Endothelial cell of umbilical vein (primary cell): Measurements from ENCODE around the gene ATP1B4. TPM values are rescaled to one million over a fixed set of nuclear protein-coding genes. Genes with fewer than 3 reads are reported as not detected.

Experiments used
- BruUV-seq: library from RNA; stranded (reverse); fragments of 400-500 nt; replicated peaks from 2 replicates; lab custom pipeline; 2021; lab: Mats Ljungman, UMichigan
- CTCF ChIA-PET: fragments of 300-600, 350-600 bp; sonication (Branson Sonifier 250); formaldehyde crosslinking; loops from one replicate; lab custom pipeline; 2021; ENCODE audit warnings: antibody characterized with exemption, inconsistent platforms; lab: Charles Lee
- POLR2A ChIA-PET: fragments of 300-600, 350-600 bp; sonication (Branson Sonifier 250); formaldehyde crosslinking; loops from one replicate; lab custom pipeline; 2021; ENCODE audit warnings: antibody characterized with exemption, inconsistent platforms; lab: Charles Lee
- DNase-seq: peaks from one replicate; pipeline ENCODE4 v3.0.0-alpha.2; 2011; ENCODE audit warnings: low read depth, low spot score
- FAIRE-seq: peaks from 2 replicates; lab custom pipeline; 2011; peaks lifted over from hg19 to GRCh38; lab: Jason Lieb, UNC
- H2AFZ ChIP-seq: 2 replicates; pipeline ENCODE4 v1.6.0; 2012; ENCODE audit warnings: low read depth, low read length, control low read depth, inconsistent platforms
- H3K27ac ChIP-seq: 2 replicates; pipeline ENCODE4 v1.5.1; 2011; ENCODE audit warnings: low read depth, mild to moderate bottlenecking, control low read depth, low read length, moderate library complexity; ENCODE audit not compliant: insufficient read depth
- H3K27me3 ChIP-seq, 2 experiments: 2 replicates each; pipeline versions ENCODE4 v1.6.0 to v1.6.1; 2011; ENCODE audit warnings: low read length in 2 of 2, mixed read lengths in 1 of 2; ENCODE audit not compliant: control insufficient read depth in 2 of 2, insufficient read depth in 2 of 2
- H3K36me3 ChIP-seq, 2 experiments: 2 replicates in 1 of 2; 3 replicates in 1 of 2; pipeline ENCODE4 v1.5.1; 2011; ENCODE audit warnings: low read length in 2 of 2, mild to moderate bottlenecking in 1 of 2, moderate library complexity in 1 of 2; ENCODE audit not compliant: control insufficient read depth in 2 of 2, insufficient read depth in 2 of 2; ENCODE audit errors: extremely low read depth in 1 of 2
- H3K4me1 ChIP-seq: 3 replicates; pipeline ENCODE4 v1.5.1; 2011; ENCODE audit warnings: mild to moderate bottlenecking, low read length; ENCODE audit not compliant: control insufficient read depth, insufficient read depth; ENCODE audit errors: extremely low read depth
- H3K4me2 ChIP-seq: 2 replicates; pipeline ENCODE4 v1.6.1; 2011; ENCODE audit warnings: low read length, control low read depth, mixed read lengths; ENCODE audit not compliant: insufficient read depth
- H3K4me3 ChIP-seq, 3 experiments: fragments of 200-600 bp in 1 of 3; sonication (generic), shearing (Covaris generic) in 1 of 3; replicated peaks in 1 of 3; 2 replicates each; pipeline ENCODE4 v1.5.1; 2011 to 2016; ENCODE audit warnings: control low read depth in 3 of 3, low read length in 3 of 3, mild to moderate bottlenecking in 2 of 3, inconsistent platforms in 1 of 3, low read depth in 1 of 3, moderate library complexity in 1 of 3; ENCODE audit not compliant: insufficient read depth in 1 of 3
- H3K79me2 ChIP-seq: 2 replicates; pipeline ENCODE4 v1.6.0; 2012; ENCODE audit warnings: low read length, inconsistent platforms; ENCODE audit not compliant: control insufficient read depth, insufficient read depth
- H3K9ac ChIP-seq: replicated peaks from 2 replicates; pipeline ENCODE3; 2011; ENCODE audit warnings: low read length, control low read depth; ENCODE audit not compliant: insufficient read depth; ENCODE audit errors: extremely low read depth
- H3K9me1 ChIP-seq: replicated peaks from 3 replicates; pipeline ENCODE4 v1.6.0; 2011; ENCODE audit warnings: mild to moderate bottlenecking, low read length; ENCODE audit not compliant: control insufficient read depth, insufficient read depth; ENCODE audit errors: extremely low read depth
- H3K9me3 ChIP-seq: replicated peaks from 2 replicates; pipeline ENCODE4 v1.5.1; 2012; ENCODE audit warnings: low read length, inconsistent platforms; ENCODE audit not compliant: control insufficient read depth, insufficient read depth
- H4K20me1 ChIP-seq: replicated peaks from 2 replicates; pipeline ENCODE3; 2011; ENCODE audit warnings: mild to moderate bottlenecking, low read length; ENCODE audit not compliant: control insufficient read depth, insufficient read depth; ENCODE audit errors: extremely low read depth
- EZH2 ChIP-seq: IDR thresholded peaks from 2 replicates; pipeline ENCODE4 v1.6.1; 2012; ENCODE audit warnings: borderline replicate concordance, low read depth, mild to moderate bottlenecking, moderate library complexity, low read length, inconsistent platforms; ENCODE audit not compliant: severe bottlenecking
- FOS ChIP-seq: IDR thresholded peaks from 2 replicates; pipeline ENCODE4 v1.6.1; 2011; ENCODE audit warnings: mild to moderate bottlenecking, low read length, moderate library complexity, borderline replicate concordance; ENCODE audit not compliant: insufficient read depth
- GATA2 ChIP-seq: IDR thresholded peaks from 2 replicates; pipeline ENCODE4 v1.7.0; 2011; ENCODE audit warnings: low read depth, mild to moderate bottlenecking, moderate library complexity, mixed read lengths, low read length; ENCODE audit not compliant: insufficient read length, insufficient read depth
- JUN ChIP-seq: IDR thresholded peaks from 2 replicates; pipeline ENCODE4 v1.6.1; 2011; ENCODE audit warnings: borderline replicate concordance, low read depth; ENCODE audit not compliant: insufficient read length, insufficient read depth
- MYC ChIP-seq: IDR thresholded peaks from one replicate; pipeline ENCODE4 v1.6.1; 2011; ENCODE audit warnings: mild to moderate bottlenecking, low read depth, low read length
- POLR2A ChIP-seq: IDR thresholded peaks from 2 replicates; pipeline ENCODE4 v1.6.1; 2012; ENCODE audit warnings: low read depth, mild to moderate bottlenecking, control low read depth, low read length
- POLR2AphosphoS5 ChIP-seq: IDR thresholded peaks from 2 replicates; pipeline ENCODE4 v1.6.1; 2012; ENCODE audit warnings: low read depth, mild to moderate bottlenecking, control low read depth, low read length, moderate library complexity; ENCODE audit not compliant: insufficient read depth
- dilution Hi-C: fragments of 300-500 bp; cut with MboI; formaldehyde crosslinking; loops from one replicate; pipeline ENCODE4 v1.15.0; 2019; ENCODE audit warnings: low sequenced_read_pairs; ENCODE audit not compliant: extremely low pct_ligation_motif_present
- intact Hi-C: fragments of 100-400 bp; cut with micrococcal nuclease; formaldehyde crosslinking; loops from one replicate; pipeline ENCODE4 v1.10.0; 2022
- polyA plus RNA-seq, 4 experiments: library from polyadenylated mRNA; depleted of rRNA in 3 of 4; stranded (reverse) in 3 of 4; unstranded in 1 of 4; fragments of >200 nt; gene quantifications; 2 replicates each; pipeline versions ENCODE4 v1.2.1 to v1.2.3, GENCODE V29; 2011 to 2012; ENCODE audit warnings: missing spikeins in 1 of 4
- total RNA-seq: library from RNA; stranded (reverse); gene quantifications from 2 replicates; pipeline ENCODE4 v1.2.3, GENCODE V29; 2021
- TF ChIP-seq, protein P1 (sequence below), 2 donors: IDR thresholded peaks; 1 replicate in 1 of 2; 2 replicates in 1 of 2; pipeline ENCODE4 v1.5.1; 2011; ENCODE audit warnings: low read length in 2 of 2, mild to moderate bottlenecking in 2 of 2, moderate library complexity in 2 of 2, control low read depth in 1 of 2, inconsistent platforms in 1 of 2, low read depth in 1 of 2; ENCODE audit not compliant: insufficient read depth in 1 of 2; ENCODE audit errors: extremely low read depth in 1 of 2
- TF ChIP-seq, protein P2 (sequence below): IDR thresholded peaks from 2 replicates; pipeline ENCODE4 v1.6.1; 2011; ENCODE audit not compliant: insufficient read depth, insufficient read length

Gene ATP1B4
- total and polyA plus RNA-seq, 2 donors (not counting 3 experiments of a cell fraction or from before 2014, with no cell fraction given) = not detected

DNA sequence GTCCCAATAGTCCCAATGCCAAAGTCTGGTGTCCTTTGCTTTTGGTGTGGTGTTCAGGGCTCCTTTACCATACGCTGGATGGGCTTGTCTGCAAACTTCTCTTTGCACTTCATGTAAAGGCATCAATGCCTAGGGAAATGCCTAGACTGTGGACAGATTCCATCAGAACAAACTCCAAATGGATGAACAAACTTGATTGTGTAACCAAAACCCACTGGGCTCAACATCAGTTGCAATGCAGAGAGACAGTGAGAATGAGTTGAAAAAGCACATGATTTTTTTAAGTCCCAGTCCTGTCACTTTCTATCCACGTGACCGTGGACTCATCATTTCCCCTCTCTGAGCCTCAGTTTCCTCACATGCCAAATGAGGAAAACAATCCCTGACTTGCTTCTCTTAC, 4.9 kb downstream of the ATP1B4 start:
- CTCF ChIA-PET = no interaction called here
- no peaks in the 10 kb centered on the region for H4K20me1 ChIP-seq
- H3K4me2 ChIP-seq = no peak overlapping the region
- no peaks in the 10 kb centered on the region for H3K9me1 ChIP-seq
- FAIRE-seq = no peak
- dilution Hi-C loops (no loop called here), intact Hi-C loops (no loop called here)
- no peaks in the 10 kb centered on the region for H3K79me2 ChIP-seq
- H3K9ac ChIP-seq = no peak overlapping the region
- no TSS peak for BruUV-seq
- no peak overlapping the region for H2AFZ ChIP-seq
- TF ChIP-seq FOS (no peak), POLR2A (no peak), GATA2 (no peak), MYC (no peak), EZH2 (no peak), POLR2AphosphoS5 (no peak), JUN (no peak)
- TF ChIP-seq, protein P1, sequence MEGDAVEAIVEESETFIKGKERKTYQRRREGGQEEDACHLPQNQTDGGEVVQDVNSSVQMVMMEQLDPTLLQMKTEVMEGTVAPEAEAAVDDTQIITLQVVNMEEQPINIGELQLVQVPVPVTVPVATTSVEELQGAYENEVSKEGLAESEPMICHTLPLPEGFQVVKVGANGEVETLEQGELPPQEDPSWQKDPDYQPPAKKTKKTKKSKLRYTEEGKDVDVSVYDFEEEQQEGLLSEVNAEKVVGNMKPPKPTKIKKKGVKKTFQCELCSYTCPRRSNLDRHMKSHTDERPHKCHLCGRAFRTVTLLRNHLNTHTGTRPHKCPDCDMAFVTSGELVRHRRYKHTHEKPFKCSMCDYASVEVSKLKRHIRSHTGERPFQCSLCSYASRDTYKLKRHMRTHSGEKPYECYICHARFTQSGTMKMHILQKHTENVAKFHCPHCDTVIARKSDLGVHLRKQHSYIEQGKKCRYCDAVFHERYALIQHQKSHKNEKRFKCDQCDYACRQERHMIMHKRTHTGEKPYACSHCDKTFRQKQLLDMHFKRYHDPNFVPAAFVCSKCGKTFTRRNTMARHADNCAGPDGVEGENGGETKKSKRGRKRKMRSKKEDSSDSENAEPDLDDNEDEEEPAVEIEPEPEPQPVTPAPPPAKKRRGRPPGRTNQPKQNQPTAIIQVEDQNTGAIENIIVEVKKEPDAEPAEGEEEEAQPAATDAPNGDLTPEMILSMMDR (IDR thresholded peaks at IDR 0.05; ENCODE audit: extremely low read depth in 1 of 2, insufficient read depth in 1 of 2, low read depth in 1 of 2, low read length in 2 of 2) = no peak
- TF ChIP-seq, protein P2, sequence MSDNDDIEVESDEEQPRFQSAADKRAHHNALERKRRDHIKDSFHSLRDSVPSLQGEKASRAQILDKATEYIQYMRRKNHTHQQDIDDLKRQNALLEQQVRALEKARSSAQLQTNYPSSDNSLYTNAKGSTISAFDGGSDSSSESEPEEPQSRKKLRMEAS = no peak
- H3K9me3 ChIP-seq = no peaks in the 10 kb centered on the region
- H3K27ac ChIP-seq = no peak overlapping the region
- no peaks in the 10 kb centered on the region for H3K27me3 ChIP-seq
- POLR2A ChIA-PET = no interaction called here
- H3K4me1 ChIP-seq = no peaks in the 10 kb centered on the region
- no peak overlapping the region for H3K4me3 ChIP-seq
- H3K36me3 ChIP-seq = no peaks in the 10 kb centered on the region
- no peak for DNase-seq
